IMR-90 (cell line): ENCODE results near the gene ATP7A. TPM values are rescaled to one million over a fixed set of nuclear protein-coding genes. Genes with fewer than 3 reads are reported as not detected.

Experiments used
- ATAC-seq: fragments of 200-7000 bp; cut with Tn5 transposase; 2 replicates; pipeline ENCODE4 v1.9.1; 2020; ENCODE audit warnings: low read depth, mild to moderate bottlenecking, moderate library complexity
- BruUV-seq: library from RNA; stranded (reverse); fragments of 400-500 nt; replicated peaks from 2 replicates; lab custom pipeline; 2021; lab: Mats Ljungman, UMichigan
- CTCF ChIA-PET: fragments of 300-600 bp; formaldehyde crosslinking; extraction: SDS; loops from one replicate; lab custom pipeline; 2021; ENCODE audit warnings: antibody characterized with exemption; lab: Yijun Ruan, JAX
- POLR2A ChIA-PET: fragments of 300-600 bp; sonication (Branson Sonifier 250); formaldehyde crosslinking; loops from one replicate; lab custom pipeline; 2022; ENCODE audit warnings: antibody characterized with exemption; ENCODE audit not compliant: unreplicated experiment; lab: Charles Lee
- DNase-seq: peaks from one replicate; pipeline ENCODE4 v3.0.0; 2013
- H2AFZ ChIP-seq: replicated peaks from 2 replicates; pipeline ENCODE3; 2013; ENCODE audit warnings: low read length, mild to moderate bottlenecking; ENCODE audit not compliant: poor library complexity
- H2AK5ac ChIP-seq: 2 replicates; pipeline ENCODE4 v1.6.1; 2013; ENCODE audit warnings: low read depth, low read length, inconsistent platforms
- H2AK9ac ChIP-seq: replicated peaks from 2 replicates; pipeline ENCODE3; 2013; ENCODE audit warnings: mild to moderate bottlenecking, low read depth, low read length, moderate library complexity; ENCODE audit not compliant: poor library complexity
- H2BK120ac ChIP-seq: 2 replicates; pipeline ENCODE4 v1.6.1; 2013; ENCODE audit warnings: low read depth, low read length, inconsistent platforms
- H2BK15ac ChIP-seq: 3 replicates; pipeline ENCODE4 v1.6.1; 2013; ENCODE audit warnings: low read depth, low read length, inconsistent platforms
- H2BK20ac ChIP-seq: 2 replicates; pipeline ENCODE4 v1.6.1; 2013; ENCODE audit warnings: low read depth, mild to moderate bottlenecking, inconsistent platforms, low read length, moderate library complexity
- H2BK5ac ChIP-seq: 2 replicates; pipeline ENCODE4 v1.6.1; 2013; ENCODE audit warnings: mild to moderate bottlenecking, low read depth, low read length, inconsistent platforms; ENCODE audit not compliant: poor library complexity, severe bottlenecking
- H3K14ac ChIP-seq: replicated peaks from 2 replicates; pipeline ENCODE4 v1.6.1; 2013; ENCODE audit warnings: low read depth, low read length, inconsistent platforms
- H3K18ac ChIP-seq: 2 replicates; pipeline ENCODE4 v1.6.1; 2013; ENCODE audit warnings: low read depth, low read length, control low read depth
- H3K23ac ChIP-seq: 2 replicates; pipeline ENCODE4 v1.6.1; 2013; ENCODE audit warnings: low read depth, low read length, inconsistent platforms
- H3K27ac ChIP-seq: 2 replicates; pipeline ENCODE4 v1.5.1; 2013; ENCODE audit warnings: mild to moderate bottlenecking, control low read depth, low read length; ENCODE audit not compliant: insufficient read depth
- H3K27me3 ChIP-seq: 2 replicates; pipeline ENCODE4 v1.6.1; 2013; ENCODE audit warnings: low read length; ENCODE audit not compliant: control insufficient read depth, insufficient read depth
- H3K36me3 ChIP-seq: 2 replicates; pipeline ENCODE4 v1.6.1; 2013; ENCODE audit warnings: low read length, mixed read lengths; ENCODE audit not compliant: control insufficient read depth, insufficient read depth
- H3K4ac ChIP-seq: 2 replicates; pipeline ENCODE4 v1.6.1; 2013; ENCODE audit warnings: low read depth, low read length, inconsistent platforms
- H3K4me1 ChIP-seq: 2 replicates; pipeline ENCODE4 v1.6.1; 2013; ENCODE audit warnings: low read length, mixed read lengths; ENCODE audit not compliant: control insufficient read depth, insufficient read depth
- H3K4me2 ChIP-seq: 2 replicates; pipeline ENCODE4 v1.6.1; 2013; ENCODE audit warnings: low read depth, mild to moderate bottlenecking, control low read depth, low read length, moderate library complexity
- H3K4me3 ChIP-seq: 2 replicates; pipeline ENCODE4 v1.5.1; 2013; ENCODE audit warnings: low read depth, mild to moderate bottlenecking, control low read depth, low read length, moderate library complexity; ENCODE audit not compliant: insufficient read depth
- H3K56ac ChIP-seq: 2 replicates; pipeline ENCODE4 v1.6.1; 2013; ENCODE audit warnings: low read length, inconsistent platforms; ENCODE audit not compliant: insufficient read depth; ENCODE audit errors: extremely low read depth
- H3K79me1 ChIP-seq, 2 experiments: 2 replicates each; pipeline ENCODE4 v1.6.1; 2013; ENCODE audit warnings: low read length in 2 of 2, inconsistent platforms in 1 of 2, low read depth in 1 of 2
- H3K9ac ChIP-seq: 2 replicates; pipeline ENCODE4 v1.6.1; 2013; ENCODE audit warnings: low read depth, low read length, control low read depth
- H3K9me1 ChIP-seq: 2 replicates; pipeline ENCODE4 v1.6.1; 2013; ENCODE audit warnings: low read length, inconsistent platforms; ENCODE audit not compliant: insufficient read depth
- H3K9me3 ChIP-seq: 2 replicates; pipeline ENCODE4 v1.6.1; 2013; ENCODE audit warnings: low read length; ENCODE audit not compliant: control insufficient read depth, insufficient read depth
- H4K20me1 ChIP-seq: 2 replicates; pipeline ENCODE4 v1.6.1; 2013; ENCODE audit warnings: low read length, inconsistent platforms; ENCODE audit not compliant: insufficient read depth
- H4K5ac ChIP-seq: 2 replicates; pipeline ENCODE4 v1.6.1; 2013; ENCODE audit warnings: mild to moderate bottlenecking, low read depth, low read length, control low read depth
- H4K8ac ChIP-seq, 2 experiments: 2 replicates each; pipeline ENCODE4 v1.6.1; 2013; ENCODE audit warnings: low read depth in 2 of 2, low read length in 2 of 2, control low read depth in 1 of 2, inconsistent platforms in 1 of 2
- H4K91ac ChIP-seq: 2 replicates; pipeline ENCODE4 v1.6.1; 2013; ENCODE audit warnings: low read depth, low read length, inconsistent platforms; ENCODE audit not compliant: insufficient read depth
- BHLHE40 ChIP-seq: fragments of 150-350 bp; IDR thresholded peaks from 2 replicates; pipeline ENCODE4 v1.6.1; 2016; ENCODE audit warnings: mild to moderate bottlenecking, low read depth, low read length
- CEBPB ChIP-seq: IDR thresholded peaks from 2 replicates; pipeline ENCODE4 v1.6.1; 2012; ENCODE audit warnings: low read depth, low read length, improper control_type of control experiment
- MAZ ChIP-seq: IDR thresholded peaks from 2 replicates; pipeline ENCODE4 v1.6.1; 2012; ENCODE audit warnings: low read depth, mild to moderate bottlenecking, low read length, improper control_type of control experiment, moderate library complexity, borderline replicate concordance
- NFE2L2 ChIP-seq: fragments of 150-350 bp; IDR thresholded peaks from 2 replicates; pipeline ENCODE4 v1.6.1; 2016; ENCODE audit warnings: low read depth, mild to moderate bottlenecking, low read length
- RAD21 ChIP-seq: IDR thresholded peaks from 2 replicates; pipeline ENCODE4 v1.6.1; 2012; ENCODE audit warnings: low read length, improper control_type of control experiment
- WGBS, 2 experiments: methylation state at CpG; one replicate each; pipeline versions ENCODE4 v1.1.5 to v1.1.7; 2013; ENCODE audit warnings: missing lambda C conversion rate in 2 of 2; ENCODE audit not compliant: insufficient read length in 1 of 2; ENCODE audit errors: extremely low coverage in 2 of 2; 5-methylcytosine and 5-hydroxymethylcytosine counted together
- dilution Hi-C: fragments of 300-500 bp; cut with HindIII; formaldehyde crosslinking; loops from one replicate; pipeline ENCODE4 v1.14.3; 2018; ENCODE audit warnings: low sequenced_read_pairs; ENCODE audit not compliant: unreplicated experiment
- in situ Hi-C: fragments of 300-500 bp; cut with MboI; formaldehyde crosslinking; loops from 3 replicates; pipeline ENCODE4 v1.14.3; 2019; ENCODE audit warnings: low sequenced_read_pairs, inconsistent platforms, mixed read lengths
- intact Hi-C: fragments of 100-400 bp; cut with micrococcal nuclease; formaldehyde crosslinking; loops from 2 replicates; pipeline ENCODE4 v1.10.0; 2022
- polyA plus RNA-seq, 3 experiments: library from polyadenylated mRNA; depleted of rRNA; stranded (reverse); fragments of >200 nt; gene quantifications; 2 replicates each; pipeline ENCODE4 v1.2.3, GENCODE V29; 2012; ENCODE audit warnings: low replicate concordance in 1 of 3
- total RNA-seq: library from RNA; depleted of rRNA; stranded (reverse); fragments of >200 nt; gene quantifications from 2 replicates; pipeline ENCODE4 v1.2.3, GENCODE V29; 2012
- TF ChIP-seq, protein P1 (sequence below): fragments of 150-350 bp; IDR thresholded peaks from 2 replicates; pipeline ENCODE4 v1.6.1; 2016; ENCODE audit warnings: low read depth, mild to moderate bottlenecking, low read length, moderate library complexity, borderline replicate concordance

The ATP7A gene
- total and polyA plus RNA-seq, 2 of the 4 experiments (the other 2 are of a cell fraction): 4.2 to 22.4 TPM

- in situ Hi-C loops (no loop called here), dilution Hi-C loops (no loop called here), intact Hi-C loops (no loop called here)
- no peak for DNase-seq
- Histone ChIP-seq H4K91ac (no peak overlapping the region), H3K4me3 (no peak overlapping the region), H2BK5ac (no peak overlapping the region), H3K27ac (no peak overlapping the region), H4K20me1 (no peaks in the 10 kb centered on the region), H3K14ac (no peak overlapping the region), H2AK5ac (no peak overlapping the region), H3K4ac (no peak overlapping the region), H2BK15ac (no peak overlapping the region), H3K4me1 (no peaks in the 10 kb centered on the region), H3K27me3 (no peaks in the 10 kb centered on the region), H3K4me2 (no peak overlapping the region), H3K56ac (no peak overlapping the region), H2BK20ac (no peak overlapping the region), H3K36me3 (peaks cover 4% of the 10 kb centered on the region; the same call in 1 of the 2 replicates), H3K9me1 (no peaks in the 10 kb centered on the region), H2AK9ac (no peak overlapping the region), H3K79me1 (no peaks in the 10 kb centered on the region), H4K8ac (no peak overlapping the region), H3K18ac (no peak overlapping the region), H3K9ac (no peak overlapping the region), H2AFZ (no peak overlapping the region), H3K23ac (no peak overlapping the region), H2BK120ac (no peak overlapping the region), H3K9me3 (no peaks in the 10 kb centered on the region), H4K5ac (no peak overlapping the region)
- WGBS, 2 experiments: 94% methylated on average over 3 of the region's 6 CpGs; no CpG with 5 or more reads in 1 of the 2 experiments
- BruUV-seq: no TSS peak
- ChIA-PET CTCF (no interaction called here), POLR2A (no interaction called here)
- no peak for ATAC-seq
- TF ChIP-seq MAZ: no peak
- TF ChIP-seq BHLHE40: no peak
- no peak for TF ChIP-seq RAD21
- no peak for TF ChIP-seq CEBPB
- TF ChIP-seq, protein P1, sequence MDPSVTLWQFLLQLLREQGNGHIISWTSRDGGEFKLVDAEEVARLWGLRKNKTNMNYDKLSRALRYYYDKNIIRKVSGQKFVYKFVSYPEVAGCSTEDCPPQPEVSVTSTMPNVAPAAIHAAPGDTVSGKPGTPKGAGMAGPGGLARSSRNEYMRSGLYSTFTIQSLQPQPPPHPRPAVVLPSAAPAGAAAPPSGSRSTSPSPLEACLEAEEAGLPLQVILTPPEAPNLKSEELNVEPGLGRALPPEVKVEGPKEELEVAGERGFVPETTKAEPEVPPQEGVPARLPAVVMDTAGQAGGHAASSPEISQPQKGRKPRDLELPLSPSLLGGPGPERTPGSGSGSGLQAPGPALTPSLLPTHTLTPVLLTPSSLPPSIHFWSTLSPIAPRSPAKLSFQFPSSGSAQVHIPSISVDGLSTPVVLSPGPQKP: no peak
- TF ChIP-seq NFE2L2: no peak
Measured at GRCh38 chrX:78035061-78035460, 124.6 kb downstream of the ATP7A start.
